Fibroblast of mammary gland (primary cell): ENCODE data around the gene EZR.

ENCODE experiments used
- DNase-seq: peaks from one replicate; pipeline ENCODE4 v3.0.0-alpha.2; 2010; ENCODE audit warnings: low read depth
- H3K4me3 ChIP-seq: 2 replicates; pipeline ENCODE4 v1.5.1; 2011; ENCODE audit warnings: low read depth, mild to moderate bottlenecking, low read length, moderate library complexity; ENCODE audit not compliant: control insufficient read depth
- TF ChIP-seq, protein P1 (sequence below): conservative IDR thresholded peaks from 2 replicates; pipeline ENCODE4 v1.5.1; 2011; ENCODE audit warnings: low read depth, low read length, inconsistent platforms; ENCODE audit not compliant: control insufficient read depth, insufficient read depth

Gene EZR

DNA sequence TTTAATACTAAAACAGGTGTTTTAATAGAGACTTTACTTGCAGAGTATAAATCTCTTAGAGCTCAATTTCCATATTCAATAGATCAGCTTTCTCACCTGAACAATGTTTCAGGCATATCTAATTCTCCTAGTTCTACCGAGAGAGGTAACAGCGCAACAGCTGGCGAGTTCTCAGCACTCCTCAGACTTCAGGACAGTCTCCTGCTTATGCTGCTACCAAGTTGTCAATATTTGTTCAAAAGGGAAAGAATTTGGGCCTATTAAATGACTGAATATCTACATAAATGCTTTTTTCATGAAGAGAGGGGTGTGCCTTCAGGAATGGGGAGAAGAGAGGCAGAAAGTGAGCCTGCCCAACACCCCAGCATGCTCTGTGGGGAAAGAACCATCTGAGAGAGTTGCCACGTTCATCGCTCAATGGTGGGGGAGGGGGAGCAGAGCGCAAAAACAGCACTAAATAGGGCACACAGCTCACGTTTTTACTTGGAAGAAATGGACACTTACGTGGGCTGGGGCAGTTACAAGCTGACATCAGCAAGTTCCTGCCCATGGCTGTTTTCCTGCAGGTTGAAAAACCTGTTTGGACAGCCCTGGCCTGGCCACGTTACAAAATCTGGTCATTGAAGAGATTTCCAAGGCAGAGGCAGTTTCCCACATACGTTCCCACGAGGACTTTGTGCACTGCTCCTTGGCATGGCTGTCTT is 38.0 kb downstream of the EZR start:
- TF ChIP-seq, protein P1, sequence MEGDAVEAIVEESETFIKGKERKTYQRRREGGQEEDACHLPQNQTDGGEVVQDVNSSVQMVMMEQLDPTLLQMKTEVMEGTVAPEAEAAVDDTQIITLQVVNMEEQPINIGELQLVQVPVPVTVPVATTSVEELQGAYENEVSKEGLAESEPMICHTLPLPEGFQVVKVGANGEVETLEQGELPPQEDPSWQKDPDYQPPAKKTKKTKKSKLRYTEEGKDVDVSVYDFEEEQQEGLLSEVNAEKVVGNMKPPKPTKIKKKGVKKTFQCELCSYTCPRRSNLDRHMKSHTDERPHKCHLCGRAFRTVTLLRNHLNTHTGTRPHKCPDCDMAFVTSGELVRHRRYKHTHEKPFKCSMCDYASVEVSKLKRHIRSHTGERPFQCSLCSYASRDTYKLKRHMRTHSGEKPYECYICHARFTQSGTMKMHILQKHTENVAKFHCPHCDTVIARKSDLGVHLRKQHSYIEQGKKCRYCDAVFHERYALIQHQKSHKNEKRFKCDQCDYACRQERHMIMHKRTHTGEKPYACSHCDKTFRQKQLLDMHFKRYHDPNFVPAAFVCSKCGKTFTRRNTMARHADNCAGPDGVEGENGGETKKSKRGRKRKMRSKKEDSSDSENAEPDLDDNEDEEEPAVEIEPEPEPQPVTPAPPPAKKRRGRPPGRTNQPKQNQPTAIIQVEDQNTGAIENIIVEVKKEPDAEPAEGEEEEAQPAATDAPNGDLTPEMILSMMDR, result no peak
- H3K4me3 ChIP-seq, result no peak overlapping the region
- DNase-seq, result no peak

DNA sequence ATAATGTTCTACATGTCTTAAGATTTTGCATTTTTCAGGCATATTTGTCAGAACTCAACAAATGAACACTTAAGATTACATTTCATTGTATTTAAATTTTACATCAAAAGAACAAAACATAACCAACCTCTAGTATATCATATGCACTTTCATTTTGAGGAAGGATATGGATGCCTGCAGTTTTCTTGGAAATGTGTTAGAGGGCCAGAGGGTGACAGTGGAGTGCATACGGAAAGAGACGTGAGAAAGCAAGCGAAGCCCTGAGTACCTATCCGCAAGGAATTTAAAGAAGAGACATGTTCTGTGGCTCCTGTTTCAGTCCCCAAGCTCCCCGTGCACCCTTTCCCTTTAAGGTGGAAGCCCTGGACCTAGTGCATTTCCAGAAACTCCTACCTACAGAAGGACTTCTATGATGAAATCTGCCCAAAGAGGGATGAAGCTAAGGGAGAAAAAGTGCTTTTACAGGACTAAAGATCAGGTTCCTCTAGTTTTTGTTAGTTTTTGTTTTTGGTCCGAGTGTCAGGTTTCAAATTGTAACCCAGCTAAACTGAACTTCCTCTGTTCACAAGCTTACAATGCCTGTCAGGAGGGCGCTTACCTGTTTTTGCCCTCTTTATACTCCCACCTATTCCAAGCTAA is 38.8 kb downstream of the EZR start:
- H3K4me3 ChIP-seq, result no peak overlapping the region
- TF ChIP-seq, protein P1, result no peak
- no peak for DNase-seq

DNA sequence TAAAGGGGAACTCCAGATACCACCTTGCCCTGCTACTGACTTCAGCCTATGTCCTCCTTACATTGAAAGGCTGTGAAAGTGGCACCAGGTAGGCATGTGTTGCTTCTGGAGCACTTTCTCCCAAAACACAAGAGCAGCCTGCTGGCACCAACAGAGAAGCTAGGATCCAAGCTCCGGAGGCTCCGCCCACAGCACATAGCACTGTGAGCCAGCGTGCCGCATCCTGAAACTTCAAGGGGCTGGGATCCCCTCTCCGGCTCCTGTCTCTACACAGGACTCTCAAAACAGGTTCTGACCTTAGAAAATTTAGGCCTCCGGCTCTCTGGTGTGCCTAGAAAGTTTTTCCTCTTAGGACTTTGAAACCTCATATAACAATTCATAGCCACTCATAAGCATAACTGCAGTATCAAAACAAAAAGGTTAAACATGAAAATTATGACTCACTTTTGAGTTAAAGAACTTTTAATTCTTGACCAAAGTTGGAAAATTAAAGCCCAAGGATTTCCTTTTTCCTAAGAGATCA is 41.1 kb downstream of the EZR start:
- DNase-seq, result no peak
- H3K4me3 ChIP-seq, result no peak overlapping the region
- TF ChIP-seq, protein P1, result no peak

DNA sequence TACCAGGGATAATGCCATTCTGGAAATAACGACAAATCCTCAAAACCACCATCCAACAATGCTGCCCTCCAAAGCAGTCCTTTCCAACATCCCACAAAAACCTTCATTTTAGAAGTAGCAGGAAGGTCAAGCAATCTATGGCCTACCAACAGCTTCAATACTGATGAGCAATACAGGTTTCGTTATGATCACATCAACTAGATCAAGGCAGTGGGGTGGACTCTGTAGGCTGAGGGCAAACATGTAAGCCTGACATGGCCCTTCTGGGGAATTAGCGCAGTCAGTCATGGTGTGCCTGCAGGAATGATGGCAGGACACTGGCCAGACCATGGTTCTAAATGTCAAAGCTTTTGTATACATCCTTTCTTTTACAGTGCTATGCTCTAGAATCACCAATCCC is 41.7 kb downstream of the EZR start:
- TF ChIP-seq, protein P1, result no peak

DNA sequence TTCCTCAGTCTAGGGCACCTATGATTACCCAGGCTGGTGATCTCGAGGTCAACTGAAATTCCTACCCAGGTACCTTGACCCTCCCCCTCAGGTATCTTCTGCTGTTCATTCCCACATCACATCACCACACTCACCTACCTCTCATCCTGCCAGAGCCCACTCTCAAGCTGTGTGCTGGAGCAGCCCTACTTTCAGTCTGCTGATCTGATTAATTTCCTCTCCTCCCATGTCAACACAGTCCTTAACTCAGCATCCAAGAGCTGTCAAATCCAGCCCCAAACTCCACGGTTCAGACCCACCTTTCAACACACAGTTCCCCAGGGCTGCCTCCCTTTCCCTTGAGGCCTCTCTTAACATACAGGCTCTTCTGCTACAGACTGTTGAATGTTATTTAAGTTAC is 42.4 kb downstream of the EZR start:
- no peak for DNase-seq
- H3K4me3 ChIP-seq, result no peak overlapping the region
- TF ChIP-seq, protein P1, result no peak

More for the DNA sequence above, 41.7 kb downstream of the EZR start:
- no peak overlapping the region for H3K4me3 ChIP-seq
- no peak for DNase-seq

DNA sequence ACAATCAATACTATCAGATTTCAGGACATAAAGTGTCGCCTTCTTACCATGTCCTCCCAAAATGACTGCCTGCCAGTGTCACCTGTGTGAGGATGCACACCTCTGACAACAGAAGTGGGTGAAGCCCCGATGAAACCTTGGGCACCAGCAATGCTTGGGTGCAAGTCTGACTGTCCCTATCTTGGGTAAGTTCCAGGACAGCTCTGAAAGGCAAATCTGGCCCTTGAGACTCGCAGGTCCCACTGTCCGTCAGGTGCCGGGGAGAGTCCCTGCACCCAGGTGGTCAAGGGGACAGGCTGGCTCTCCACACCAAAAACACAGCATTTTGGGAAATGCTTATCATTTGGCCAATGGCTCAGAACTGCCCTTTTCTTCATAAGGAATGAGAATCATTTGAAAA is 43.3 kb downstream of the EZR start:
- DNase-seq, result no peak
- TF ChIP-seq, protein P1, result no peak
- H3K4me3 ChIP-seq, result no peak overlapping the region
